GM12892 (cell line): ENCODE measurements around the gene CYP4F2.
"Not testable (repeated sequence)": the region's sequence is repeated elsewhere in the genome, so short reads cannot be mapped to it uniquely, and the experiment has no call there.

Experiments used
- DNase-seq: peaks from one replicate; pipeline ENCODE4 v3.0.0; 2011; ENCODE audit not compliant: insufficient read length
- FAIRE-seq: peaks from 2 replicates; lab custom pipeline; 2011; peaks lifted over from hg19 to GRCh38; lab: Jason Lieb, UNC
- POLR2A ChIP-seq: IDR thresholded peaks from 2 replicates; pipeline ENCODE4 v1.6.1; 2011; ENCODE audit warnings: low read depth, low read length, control low read depth
- POLR2AphosphoS5 ChIP-seq: IDR thresholded peaks from 2 replicates; pipeline ENCODE4 v1.6.1; 2011; ENCODE audit warnings: low read depth, low read length, control low read depth
- TAF1 ChIP-seq: IDR thresholded peaks from 2 replicates; pipeline ENCODE4 v1.6.1; 2011; ENCODE audit warnings: low read depth, mild to moderate bottlenecking, control low read depth, low read length, borderline replicate concordance

CYP4F2 gene

GRCh38 chr19:15897026-15897737, 692 bp downstream of the CYP4F2 start:
- FAIRE-seq (no peak), DNase-seq (no peak)
- TF ChIP-seq TAF1 (no peak), POLR2A (no peak), POLR2AphosphoS5 (no peak)

DNA sequence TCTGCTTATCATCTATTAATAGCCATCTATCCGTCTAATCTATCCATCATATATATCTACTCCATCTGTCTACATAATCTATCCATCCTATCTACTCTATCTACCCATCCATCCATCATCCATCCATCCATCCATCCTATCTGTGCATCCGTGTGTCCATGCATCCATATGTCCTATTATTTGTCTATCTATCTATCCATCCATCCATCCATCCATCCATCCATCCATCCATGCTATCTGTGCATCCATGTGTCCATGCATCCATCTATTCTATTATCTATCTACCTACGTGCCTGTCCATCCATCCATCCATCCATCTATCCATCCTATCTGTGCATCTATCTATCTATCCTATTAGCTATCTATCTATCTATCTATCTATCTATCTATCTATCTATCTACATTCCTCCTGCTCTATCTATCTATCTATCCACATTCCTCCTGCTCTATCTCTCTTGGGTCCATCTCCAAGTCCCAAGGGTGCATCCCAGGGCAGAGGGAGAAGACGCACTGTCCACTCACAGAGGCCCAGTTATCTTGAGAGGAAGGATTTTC, 1.9 kb downstream of the CYP4F2 start:
- DNase-seq, result no peak
- no peak for FAIRE-seq
- TF ChIP-seq TAF1, result no peak
- no peak for TF ChIP-seq POLR2A
- TF ChIP-seq POLR2AphosphoS5, result no peak

DNA sequence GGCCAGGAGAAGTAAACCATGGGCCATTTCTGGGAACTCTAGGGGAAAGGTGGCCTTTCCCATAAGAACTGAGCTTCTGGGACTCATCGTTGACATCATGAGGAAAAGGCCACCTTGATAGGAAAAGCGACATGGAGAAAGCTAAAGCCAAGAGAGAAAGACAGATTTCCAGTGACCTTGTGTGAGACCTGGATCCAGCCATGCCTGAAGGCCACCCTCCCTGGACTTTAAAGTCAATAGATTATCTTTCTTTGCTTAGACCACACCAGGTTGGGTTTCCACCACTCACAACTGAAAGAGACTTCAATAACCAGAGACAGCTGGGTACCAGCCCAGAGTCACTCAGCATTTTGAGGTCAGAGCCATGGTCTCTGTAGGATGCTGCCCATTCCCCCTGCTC, 3.5 kb downstream of the CYP4F2 start:
- TF ChIP-seq POLR2AphosphoS5, result no peak
- TF ChIP-seq POLR2A, result no peak
- no peak for TF ChIP-seq TAF1
- DNase-seq, result no peak
- no peak for FAIRE-seq

- FAIRE-seq (no peak), DNase-seq (no peak)
- TF ChIP-seq TAF1 (no peak), POLR2A (no peak), POLR2AphosphoS5 (no peak)
Measured at GRCh38 chr19:15893477-15893876, 4.4 kb downstream of the CYP4F2 start.

DNA sequence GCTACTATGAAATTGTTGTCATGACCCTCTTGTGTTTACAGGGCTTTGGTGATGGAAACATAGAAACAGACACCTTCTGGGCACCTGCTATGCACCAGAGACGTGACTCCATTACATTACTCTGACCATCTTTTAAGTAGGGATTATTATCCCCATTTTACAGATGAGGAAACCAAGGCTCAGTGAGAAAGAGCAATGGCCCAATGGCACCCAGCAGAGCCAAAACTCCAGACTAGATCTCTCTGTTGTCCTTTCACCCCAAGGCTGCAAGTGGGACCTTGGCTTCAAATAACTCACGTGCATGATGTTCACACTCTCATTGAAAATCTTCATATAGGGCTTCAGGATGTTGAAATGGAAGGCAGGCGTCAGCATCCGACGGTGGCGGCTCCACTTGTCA, 5.9 kb downstream of the CYP4F2 start:
- TF ChIP-seq TAF1, result no peak
- no peak for TF ChIP-seq POLR2AphosphoS5
- no peak for TF ChIP-seq POLR2A
- FAIRE-seq (no peak), DNase-seq (no peak)

GRCh38 chr19:15891434-15891833, 6.4 kb downstream of the CYP4F2 start:
- FAIRE-seq, result no peak
- no peak for DNase-seq
- TF ChIP-seq POLR2AphosphoS5, result no peak
- no peak for TF ChIP-seq POLR2A
- TF ChIP-seq TAF1, result no peak

- FAIRE-seq, result not testable (repeated sequence)
Measured at GRCh38 chr19:15889339-15889738, 8.5 kb downstream of the CYP4F2 start.

DNA sequence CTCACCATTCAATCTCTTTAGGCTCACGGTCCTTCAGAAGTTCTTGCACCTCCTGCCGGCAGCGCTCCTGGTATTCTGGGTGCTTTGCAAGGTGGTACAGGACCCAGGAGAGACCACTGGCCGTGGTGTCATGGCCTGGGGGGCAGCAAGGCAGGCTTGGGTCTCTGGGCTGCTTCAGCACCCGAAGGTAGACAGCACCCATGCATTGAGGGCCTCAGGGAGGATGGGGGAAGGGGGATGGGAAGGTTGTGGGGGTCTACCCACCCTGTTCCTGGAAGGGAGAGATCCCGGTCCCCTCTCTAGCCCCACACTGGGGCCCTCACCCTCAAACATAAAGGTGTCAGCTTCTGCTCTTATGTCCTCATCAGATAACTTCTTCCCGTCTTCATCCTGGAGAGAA, 12.0 kb downstream of the CYP4F2 start:
- DNase-seq (no peak), FAIRE-seq (no peak)
- TF ChIP-seq TAF1, result no peak
- TF ChIP-seq POLR2AphosphoS5, result no peak
- TF ChIP-seq POLR2A, result no peak

More at GRCh38 chr19:15889339-15889738, 8.5 kb downstream of the CYP4F2 start:
- not testable (repeated sequence) for DNase-seq

- TF ChIP-seq POLR2AphosphoS5 (no peak), POLR2A (no peak), TAF1 (no peak)
- FAIRE-seq (no peak), DNase-seq (no peak)
Measured at GRCh38 chr19:15885167-15885566, 12.7 kb downstream of the CYP4F2 start.

DNA sequence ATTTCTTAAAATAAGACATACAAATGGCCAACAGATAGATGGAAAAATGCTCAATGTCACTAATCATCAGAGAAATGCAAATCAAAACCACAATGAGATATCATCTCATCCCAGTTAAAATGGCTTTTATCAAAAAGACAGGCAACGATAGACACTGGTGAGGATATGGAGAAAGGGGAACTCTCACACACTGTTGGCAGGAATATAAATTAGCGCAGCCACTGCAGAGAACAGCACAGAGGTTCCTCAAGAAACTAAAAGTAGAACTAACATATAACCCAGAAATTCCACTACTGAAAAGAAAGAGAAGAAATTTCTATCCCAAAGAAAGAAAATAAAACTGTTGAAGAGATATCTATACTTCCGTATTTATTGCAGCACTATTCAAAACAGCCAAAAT, 14.5 kb downstream of the CYP4F2 start:
- not testable (repeated sequence) for DNase-seq, FAIRE-seq

DNA sequence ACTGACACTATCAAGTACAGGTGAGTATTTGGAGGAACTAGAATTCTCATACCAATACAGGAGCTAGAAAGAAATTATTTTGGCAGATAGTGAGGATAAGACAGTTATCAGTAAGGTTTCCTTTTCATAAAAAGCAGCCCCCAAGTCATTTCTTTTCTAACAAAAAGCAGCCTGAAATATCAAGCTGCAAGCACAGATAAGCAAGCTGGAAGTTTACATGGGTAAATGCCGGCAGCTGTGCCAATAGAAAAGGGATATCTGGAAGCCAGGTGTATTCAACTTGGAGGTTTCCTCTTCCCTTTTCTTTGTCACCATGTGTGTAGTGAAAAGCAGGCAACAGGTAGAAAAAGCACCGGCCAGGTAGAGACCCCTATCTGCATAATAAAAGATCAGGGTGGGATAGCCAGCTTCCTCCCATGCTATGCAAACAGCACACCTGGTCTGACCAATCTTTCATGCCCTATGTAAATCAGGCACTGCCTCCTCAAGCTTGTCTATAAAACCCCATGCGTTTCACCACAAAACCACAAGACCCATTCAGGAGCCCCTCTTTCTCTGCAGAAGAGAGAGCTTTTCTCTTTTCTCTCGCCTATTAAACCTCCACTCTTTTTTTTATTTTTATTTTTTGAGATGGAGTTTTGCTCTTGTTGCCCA, 22.9 kb downstream of the CYP4F2 start:
- DNase-seq (no peak), FAIRE-seq (no peak)
- TF ChIP-seq POLR2A (no peak), POLR2AphosphoS5 (no peak), TAF1 (no peak)

DNA sequence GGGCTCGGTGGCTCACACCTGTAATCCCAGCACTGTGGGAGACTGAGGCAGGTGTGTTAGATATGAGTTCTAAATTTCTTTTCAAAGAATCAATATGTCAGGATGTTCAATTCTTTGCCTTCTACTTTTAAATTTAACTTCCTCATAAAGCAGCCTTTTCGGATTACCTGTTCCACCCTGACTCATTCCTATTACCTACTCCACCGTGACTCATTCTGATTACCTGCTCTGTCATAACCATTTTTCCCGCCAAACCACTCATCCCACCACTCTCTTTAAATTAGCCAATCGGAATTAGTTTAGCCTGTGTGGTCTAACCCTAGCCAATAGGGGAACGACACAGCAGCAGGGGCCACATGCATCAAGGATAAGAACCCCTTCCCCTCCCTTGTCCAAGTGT, 24.1 kb downstream of the CYP4F2 start:
- not testable (repeated sequence) for DNase-seq, FAIRE-seq
